Left lung (tissue), 10 donors: ENCODE measurements around the gene HAGHL. TPM values are rescaled to one million over a fixed set of nuclear protein-coding genes. Genes with fewer than 3 reads are reported as not detected.

Experiments
- ATAC-seq: fragments of 200-7000 bp; cut with Tn5 transposase; one replicate; pipeline ENCODE4 v1.9.1; 2020; ENCODE audit warnings: moderate library complexity
- DNase-seq, 4 donors: peaks; one replicate each; pipeline ENCODE4 v3.0.0-alpha.2; 2013 to 2020
- H3K27ac ChIP-seq, 2 donors: fragments of 200-600 bp; sonication (generic) in 1 of 2; one replicate each; pipeline versions ENCODE4 v1.5.0 to v1.8.0; 2020 to 2021
- H3K27me3 ChIP-seq, 2 donors: fragments of 200-600 bp; sonication (generic) in 1 of 2; one replicate each; pipeline versions ENCODE4 v1.5.0 to v1.8.0; 2020 to 2021
- H3K36me3 ChIP-seq, 2 donors: fragments of 200-600 bp; sonication (generic) in 1 of 2; one replicate each; pipeline versions ENCODE4 v1.5.0 to v1.8.0; 2020 to 2021
- H3K4me1 ChIP-seq, 2 donors: fragments of 200-600 bp; one replicate each; pipeline ENCODE4 v1.8.0; 2021
- H3K4me3 ChIP-seq, 2 donors: fragments of 200-600 bp; sonication (generic) in 1 of 2; one replicate each; pipeline versions ENCODE4 v1.5.0 to v1.8.0; 2020 to 2021; ENCODE audit warnings: mild to moderate bottlenecking in 1 of 2
- H3K9me3 ChIP-seq, 2 donors: fragments of 200-600 bp; sonication (generic) in 1 of 2; one replicate each; pipeline versions ENCODE4 v1.5.0 to v1.8.0; 2020 to 2021
- CTCF ChIP-seq, 2 donors: fragments of 200-600 bp; sonication (generic) in 1 of 2; IDR thresholded peaks; one replicate each; pipeline versions ENCODE4 v1.5.0 to v1.8.0; 2021; ENCODE audit warnings: antibody characterized with exemption in 2 of 2
- intact Hi-C, 2 donors: fragments of 100-400 bp; cut with DNase I; formaldehyde crosslinking; loops; one replicate each; pipeline versions ENCODE4 v1.11.2 to v1.14.2; 2022
- polyA plus RNA-seq, 6 donors: library from polyadenylated mRNA; unstranded; fragments of 120-200 nt; gene quantifications; one replicate each; pipeline ENCODE4 v1.2.1, GENCODE V29; 2013; ENCODE audit not compliant: insufficient read length in 6 of 6
- total RNA-seq, 2 donors: library from RNA; stranded (reverse); fragmentation: NEBNext Ultra II Directional; extraction: Animal tissue kit (Norgen Biotek cat#: 25700); gene quantifications; one replicate each; pipeline ENCODE4 v1.2.1, GENCODE V29; 2021
- donor health status: DM: no; HTN: yes; CAD: no.
- donor health status: DM: no; HTN: no; CAD: no.

HAGHL gene
- total and polyA plus RNA-seq, 8 donors: 2.4 to 9.9 (median 4.4) TPM

- intact Hi-C loops: no loop called here
- no peak within 1 kb of the TSS for H3K27ac ChIP-seq
- no peaks in the 10 kb centered on the region for H3K36me3 ChIP-seq
- TF ChIP-seq CTCF (IDR thresholded peaks at IDR 0.05): no peak
- no peak within 1 kb of the TSS for H3K4me3 ChIP-seq
- H3K9me3 ChIP-seq: no peaks in the 10 kb centered on the region
- ATAC-seq (no peak), DNase-seq (no peak)
- peaks cover 66 to 99% of the 10 kb centered on the region in 2 donors for H3K27me3 ChIP-seq
- H3K4me1 ChIP-seq: no peaks in the 10 kb centered on the region
Observed at GRCh38 chr16:705431-706188, 21.3 kb upstream of the HAGHL start, which contains the start of gene FBXL16. Gene FBXL16 (minus strand): TSS chr16:705801. CDS start chr16:697405, 8,396 bp downstream.

- no peak for DNase-seq
- no peak overlapping the region for H3K4me3 ChIP-seq
- H3K4me1 ChIP-seq: no peaks in the 10 kb centered on the region
- ATAC-seq: no peak
- H3K36me3 ChIP-seq: no peaks in the 10 kb centered on the region
- intact Hi-C loops: no loop called here
- H3K9me3 ChIP-seq: no peaks in the 10 kb centered on the region
- no peak for TF ChIP-seq CTCF (IDR thresholded peaks at IDR 0.05)
- H3K27me3 ChIP-seq: peaks cover 64 to 99% of the 10 kb centered on the region in 2 donors
- H3K27ac ChIP-seq: no peak overlapping the region
Observed at GRCh38 chr16:706189-707061, 20.5 kb upstream of the HAGHL start.

DNA sequence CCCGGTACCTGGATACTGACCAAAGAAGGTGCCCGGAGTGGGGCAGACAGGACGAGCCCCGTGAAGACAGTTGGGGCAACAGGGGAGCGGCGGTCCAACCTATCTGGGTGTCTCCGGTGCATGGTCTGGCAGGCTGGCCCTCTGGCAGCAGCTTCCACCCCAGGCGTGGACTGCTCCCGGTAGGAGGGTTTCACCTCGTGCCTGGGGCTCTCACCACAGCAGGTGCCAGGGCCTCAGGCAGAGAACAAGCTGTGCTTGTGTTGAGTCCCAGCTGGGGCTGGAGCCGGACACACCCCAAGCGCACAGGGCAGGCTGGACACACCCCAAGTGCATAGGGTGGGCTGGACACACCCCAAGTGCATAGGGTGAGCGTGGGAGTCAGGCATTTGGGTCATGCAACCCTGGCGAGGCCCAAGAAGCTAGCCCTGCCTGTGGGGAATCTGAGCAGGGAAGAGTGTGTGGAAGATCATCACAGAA lies 19.8 kb upstream of the HAGHL start:
- Histone ChIP-seq H3K36me3 (no peaks in the 10 kb centered on the region), H3K27ac (no peak overlapping the region), H3K9me3 (no peaks in the 10 kb centered on the region), H3K4me3 (no peak overlapping the region), H3K27me3 (peaks cover 57 to 99% of the 10 kb centered on the region in 2 donors), H3K4me1 (peaks cover 0 to 6% of the 10 kb centered on the region in 2 donors)
- intact Hi-C loops: no loop called here
- no peak for ATAC-seq
- no peak for DNase-seq
- no peak for TF ChIP-seq CTCF (IDR thresholded peaks at IDR 0.05)

DNA sequence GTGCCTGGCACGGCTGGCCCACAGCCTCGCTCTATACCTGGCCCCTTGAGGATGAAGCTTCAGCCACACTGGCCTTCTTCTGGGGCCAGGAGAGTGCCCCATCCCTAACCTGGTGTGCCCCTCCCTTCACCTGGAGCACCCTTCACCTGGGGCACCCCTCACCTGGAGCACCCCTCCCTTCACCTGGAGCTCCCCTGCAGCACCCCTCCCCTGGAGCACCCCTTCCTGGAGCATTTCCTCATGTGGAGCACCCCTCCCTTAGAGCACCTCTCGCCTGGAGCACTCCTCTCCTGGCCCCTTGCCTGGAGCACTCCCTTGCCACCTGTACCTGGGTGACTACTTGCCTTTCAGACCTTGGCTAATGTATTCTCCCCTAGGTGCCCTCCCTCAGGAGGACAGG lies 18.9 kb upstream of the HAGHL start:
- peaks cover 0 to 11% of the 10 kb centered on the region in 2 donors for H3K4me1 ChIP-seq
- ATAC-seq (no peak), DNase-seq (no peak)
- no peaks in the 10 kb centered on the region for H3K9me3 ChIP-seq
- H3K27me3 ChIP-seq: peaks cover 48 to 96% of the 10 kb centered on the region in 2 donors
- no peak overlapping the region for H3K27ac ChIP-seq
- no peaks in the 10 kb centered on the region for H3K36me3 ChIP-seq
- no peak for TF ChIP-seq CTCF (IDR thresholded peaks at IDR 0.05)
- intact Hi-C loops: no loop called here
- no peak overlapping the region for H3K4me3 ChIP-seq

GRCh38 chr16:708959-709358 lies 17.9 kb upstream of the HAGHL start:
- intact Hi-C loops: no loop called here
- Histone ChIP-seq H3K36me3 (no peaks in the 10 kb centered on the region), H3K27me3 (peaks cover 38 to 94% of the 10 kb centered on the region in 2 donors), H3K27ac (no peak overlapping the region), H3K9me3 (no peaks in the 10 kb centered on the region), H3K4me3 (no peak overlapping the region), H3K4me1 (peaks cover 0 to 12% of the 10 kb centered on the region in 2 donors)
- DNase-seq (no peak), ATAC-seq (no peak)
- TF ChIP-seq CTCF (IDR thresholded peaks at IDR 0.05): no peak
